Endothelial cell of umbilical vein (primary cell): Measurements from ENCODE around the gene ALKBH7. TPM values are rescaled to one million over a fixed set of nuclear protein-coding genes. Genes with fewer than 3 reads are reported as not detected.

Experiments used
- BruUV-seq: library from RNA; stranded (reverse); fragments of 400-500 nt; replicated peaks from 2 replicates; lab custom pipeline; 2021; lab: Mats Ljungman, UMichigan
- CTCF ChIA-PET: fragments of 300-600, 350-600 bp; sonication (Branson Sonifier 250); formaldehyde crosslinking; loops from one replicate; lab custom pipeline; 2021; ENCODE audit warnings: antibody characterized with exemption, inconsistent platforms; lab: Charles Lee
- POLR2A ChIA-PET: fragments of 300-600, 350-600 bp; sonication (Branson Sonifier 250); formaldehyde crosslinking; loops from one replicate; lab custom pipeline; 2021; ENCODE audit warnings: antibody characterized with exemption, inconsistent platforms; lab: Charles Lee
- DNase-seq: peaks from one replicate; pipeline ENCODE4 v3.0.0-alpha.2; 2011; ENCODE audit warnings: low read depth, low spot score
- FAIRE-seq: peaks from 2 replicates; lab custom pipeline; 2011; peaks lifted over from hg19 to GRCh38; lab: Jason Lieb, UNC
- H2AFZ ChIP-seq: 2 replicates; pipeline ENCODE4 v1.6.0; 2012; ENCODE audit warnings: low read depth, low read length, control low read depth, inconsistent platforms
- H3K27ac ChIP-seq: 2 replicates; pipeline ENCODE4 v1.5.1; 2011; ENCODE audit warnings: low read depth, mild to moderate bottlenecking, control low read depth, low read length, moderate library complexity; ENCODE audit not compliant: insufficient read depth
- H3K27me3 ChIP-seq, 2 experiments: 2 replicates each; pipeline versions ENCODE4 v1.6.0 to v1.6.1; 2011; ENCODE audit warnings: low read length in 2 of 2, mixed read lengths in 1 of 2; ENCODE audit not compliant: control insufficient read depth in 2 of 2, insufficient read depth in 2 of 2
- H3K36me3 ChIP-seq, 2 experiments: 2 replicates in 1 of 2; 3 replicates in 1 of 2; pipeline ENCODE4 v1.5.1; 2011; ENCODE audit warnings: low read length in 2 of 2, mild to moderate bottlenecking in 1 of 2, moderate library complexity in 1 of 2; ENCODE audit not compliant: control insufficient read depth in 2 of 2, insufficient read depth in 2 of 2; ENCODE audit errors: extremely low read depth in 1 of 2
- H3K4me1 ChIP-seq: 3 replicates; pipeline ENCODE4 v1.5.1; 2011; ENCODE audit warnings: mild to moderate bottlenecking, low read length; ENCODE audit not compliant: control insufficient read depth, insufficient read depth; ENCODE audit errors: extremely low read depth
- H3K4me2 ChIP-seq: 2 replicates; pipeline ENCODE4 v1.6.1; 2011; ENCODE audit warnings: low read length, control low read depth, mixed read lengths; ENCODE audit not compliant: insufficient read depth
- H3K4me3 ChIP-seq, 3 experiments: fragments of 200-600 bp in 1 of 3; sonication (generic), shearing (Covaris generic) in 1 of 3; replicated peaks in 1 of 3; 2 replicates each; pipeline ENCODE4 v1.5.1; 2011 to 2016; ENCODE audit warnings: control low read depth in 3 of 3, low read length in 3 of 3, mild to moderate bottlenecking in 2 of 3, inconsistent platforms in 1 of 3, low read depth in 1 of 3, moderate library complexity in 1 of 3; ENCODE audit not compliant: insufficient read depth in 1 of 3
- H3K79me2 ChIP-seq: 2 replicates; pipeline ENCODE4 v1.6.0; 2012; ENCODE audit warnings: low read length, inconsistent platforms; ENCODE audit not compliant: control insufficient read depth, insufficient read depth
- H3K9ac ChIP-seq: replicated peaks from 2 replicates; pipeline ENCODE3; 2011; ENCODE audit warnings: low read length, control low read depth; ENCODE audit not compliant: insufficient read depth; ENCODE audit errors: extremely low read depth
- H3K9me1 ChIP-seq: replicated peaks from 3 replicates; pipeline ENCODE4 v1.6.0; 2011; ENCODE audit warnings: mild to moderate bottlenecking, low read length; ENCODE audit not compliant: control insufficient read depth, insufficient read depth; ENCODE audit errors: extremely low read depth
- H3K9me3 ChIP-seq: replicated peaks from 2 replicates; pipeline ENCODE4 v1.5.1; 2012; ENCODE audit warnings: low read length, inconsistent platforms; ENCODE audit not compliant: control insufficient read depth, insufficient read depth
- H4K20me1 ChIP-seq: replicated peaks from 2 replicates; pipeline ENCODE3; 2011; ENCODE audit warnings: mild to moderate bottlenecking, low read length; ENCODE audit not compliant: control insufficient read depth, insufficient read depth; ENCODE audit errors: extremely low read depth
- EZH2 ChIP-seq: IDR thresholded peaks from 2 replicates; pipeline ENCODE4 v1.6.1; 2012; ENCODE audit warnings: borderline replicate concordance, low read depth, mild to moderate bottlenecking, moderate library complexity, low read length, inconsistent platforms; ENCODE audit not compliant: severe bottlenecking
- FOS ChIP-seq: IDR thresholded peaks from 2 replicates; pipeline ENCODE4 v1.6.1; 2011; ENCODE audit warnings: mild to moderate bottlenecking, low read length, moderate library complexity, borderline replicate concordance; ENCODE audit not compliant: insufficient read depth
- GATA2 ChIP-seq: IDR thresholded peaks from 2 replicates; pipeline ENCODE4 v1.7.0; 2011; ENCODE audit warnings: low read depth, mild to moderate bottlenecking, moderate library complexity, mixed read lengths, low read length; ENCODE audit not compliant: insufficient read length, insufficient read depth
- MYC ChIP-seq: IDR thresholded peaks from one replicate; pipeline ENCODE4 v1.6.1; 2011; ENCODE audit warnings: mild to moderate bottlenecking, low read depth, low read length
- POLR2A ChIP-seq: IDR thresholded peaks from 2 replicates; pipeline ENCODE4 v1.6.1; 2012; ENCODE audit warnings: low read depth, mild to moderate bottlenecking, control low read depth, low read length
- POLR2AphosphoS5 ChIP-seq: IDR thresholded peaks from 2 replicates; pipeline ENCODE4 v1.6.1; 2012; ENCODE audit warnings: low read depth, mild to moderate bottlenecking, control low read depth, low read length, moderate library complexity; ENCODE audit not compliant: insufficient read depth
- dilution Hi-C: fragments of 300-500 bp; cut with MboI; formaldehyde crosslinking; loops from one replicate; pipeline ENCODE4 v1.15.0; 2019; ENCODE audit warnings: low sequenced_read_pairs; ENCODE audit not compliant: extremely low pct_ligation_motif_present
- intact Hi-C: fragments of 100-400 bp; cut with micrococcal nuclease; formaldehyde crosslinking; loops from one replicate; pipeline ENCODE4 v1.10.0; 2022
- polyA plus RNA-seq, 4 experiments: library from polyadenylated mRNA; depleted of rRNA in 3 of 4; stranded (reverse) in 3 of 4; unstranded in 1 of 4; fragments of >200 nt; gene quantifications; 2 replicates each; pipeline versions ENCODE4 v1.2.1 to v1.2.3, GENCODE V29; 2011 to 2012; ENCODE audit warnings: missing spikeins in 1 of 4
- total RNA-seq: library from RNA; stranded (reverse); gene quantifications from 2 replicates; pipeline ENCODE4 v1.2.3, GENCODE V29; 2021
- TF ChIP-seq, protein P1 (sequence below), 2 donors: IDR thresholded peaks; 1 replicate in 1 of 2; 2 replicates in 1 of 2; pipeline ENCODE4 v1.5.1; 2011; ENCODE audit warnings: low read length in 2 of 2, mild to moderate bottlenecking in 2 of 2, moderate library complexity in 2 of 2, control low read depth in 1 of 2, inconsistent platforms in 1 of 2, low read depth in 1 of 2; ENCODE audit not compliant: insufficient read depth in 1 of 2; ENCODE audit errors: extremely low read depth in 1 of 2

The ALKBH7 gene
- total and polyA plus RNA-seq, 2 donors (not counting 3 experiments of a cell fraction or from before 2014, with no cell fraction given) = 48.8 to 59.4 TPM

DNA sequence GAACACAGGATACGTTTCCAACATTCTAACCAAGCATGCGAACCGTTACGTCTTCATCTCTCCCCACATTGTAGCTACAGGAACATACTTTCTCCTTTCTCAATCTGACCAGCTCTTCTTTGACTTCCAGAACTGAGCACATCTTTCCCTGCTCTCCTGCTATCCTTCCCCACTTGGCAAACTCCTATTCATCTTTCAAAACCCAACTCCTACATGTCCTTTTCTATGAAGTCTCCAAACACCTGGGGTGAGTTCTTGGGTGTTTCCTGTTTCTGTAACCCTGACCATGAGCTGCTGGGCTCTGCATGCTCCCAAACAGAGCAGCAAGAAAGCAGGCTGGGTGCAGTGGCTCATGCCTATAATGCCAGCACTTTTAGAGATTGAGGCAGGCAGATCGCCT, 45.8 kb upstream of the ALKBH7 start:
- dilution Hi-C loops (no loop called here), intact Hi-C loops (no loop called here)
- Histone ChIP-seq H3K9ac (no peak overlapping the region), H3K9me3 (no peaks in the 10 kb centered on the region), H3K79me2 (no peaks in the 10 kb centered on the region), H3K27ac (no peak overlapping the region), H3K9me1 (no peaks in the 10 kb centered on the region), H3K4me2 (no peak overlapping the region), H3K4me3 (no peak overlapping the region), H2AFZ (no peak overlapping the region), H4K20me1 (no peaks in the 10 kb centered on the region), H3K27me3 (peaks cover 0 to 2% of the 10 kb centered on the region in 2 experiments), H3K4me1 (no peaks in the 10 kb centered on the region), H3K36me3 (no peaks in the 10 kb centered on the region)
- DNase-seq = no peak
- no peak for FAIRE-seq
- no peak for TF ChIP-seq GATA2
- no peak for TF ChIP-seq FOS
- no peak for TF ChIP-seq POLR2AphosphoS5
- POLR2A ChIA-PET = no interaction called here
- CTCF ChIA-PET = interaction anchor here (0.6 to 1.8 kb wide), 4 partner anchors 11 to 304 kb away, joined by 3 to 6 read pairs (median 4); no protein-coding TSS in a partner anchor
- no TSS peak for BruUV-seq

DNA sequence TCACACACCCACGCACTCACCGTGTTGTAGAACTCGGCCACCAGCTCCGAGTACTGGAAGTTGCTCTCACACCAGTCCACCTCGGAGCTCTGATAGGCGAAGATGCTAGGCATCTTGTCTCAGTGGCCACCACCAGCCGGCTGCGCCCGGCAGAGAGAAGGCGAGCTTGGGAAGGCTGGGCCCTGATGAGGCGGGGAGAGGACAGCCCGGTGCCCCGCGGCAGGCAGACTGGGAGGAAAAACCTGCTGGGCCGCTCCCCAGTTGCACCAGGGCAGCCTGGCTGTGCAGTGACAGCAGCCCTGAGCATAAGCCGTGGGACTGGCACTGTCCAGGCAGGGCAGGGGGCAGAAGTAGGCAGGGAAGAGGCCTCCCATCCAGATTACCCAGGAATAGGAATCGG, 39.2 kb upstream of the ALKBH7 start, which contains the start of gene ACER1:
Gene ACER1, minus strand, starts transcription at position 174 of the 400 bp plus-strand sequence. Its CDS starts 61 bp downstream, at position 113.
- H3K9me1 ChIP-seq = no peaks in the 10 kb centered on the region
- FAIRE-seq (no peak), DNase-seq (no peak)
- TF ChIP-seq FOS = no peak
- TF ChIP-seq POLR2A = no peak
- TF ChIP-seq, protein P1, sequence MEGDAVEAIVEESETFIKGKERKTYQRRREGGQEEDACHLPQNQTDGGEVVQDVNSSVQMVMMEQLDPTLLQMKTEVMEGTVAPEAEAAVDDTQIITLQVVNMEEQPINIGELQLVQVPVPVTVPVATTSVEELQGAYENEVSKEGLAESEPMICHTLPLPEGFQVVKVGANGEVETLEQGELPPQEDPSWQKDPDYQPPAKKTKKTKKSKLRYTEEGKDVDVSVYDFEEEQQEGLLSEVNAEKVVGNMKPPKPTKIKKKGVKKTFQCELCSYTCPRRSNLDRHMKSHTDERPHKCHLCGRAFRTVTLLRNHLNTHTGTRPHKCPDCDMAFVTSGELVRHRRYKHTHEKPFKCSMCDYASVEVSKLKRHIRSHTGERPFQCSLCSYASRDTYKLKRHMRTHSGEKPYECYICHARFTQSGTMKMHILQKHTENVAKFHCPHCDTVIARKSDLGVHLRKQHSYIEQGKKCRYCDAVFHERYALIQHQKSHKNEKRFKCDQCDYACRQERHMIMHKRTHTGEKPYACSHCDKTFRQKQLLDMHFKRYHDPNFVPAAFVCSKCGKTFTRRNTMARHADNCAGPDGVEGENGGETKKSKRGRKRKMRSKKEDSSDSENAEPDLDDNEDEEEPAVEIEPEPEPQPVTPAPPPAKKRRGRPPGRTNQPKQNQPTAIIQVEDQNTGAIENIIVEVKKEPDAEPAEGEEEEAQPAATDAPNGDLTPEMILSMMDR (IDR thresholded peaks at IDR 0.05; ENCODE audit: extremely low read depth in 1 of 2, insufficient read depth in 1 of 2, low read depth in 1 of 2, low read length in 2 of 2) = no peak
- TF ChIP-seq EZH2 = no peak
- TF ChIP-seq MYC = no peak
- no peaks in the 10 kb centered on the region for H3K36me3 ChIP-seq
- no peak within 1 kb of the TSS for H2AFZ ChIP-seq
- POLR2A ChIA-PET = no interaction called here
- H3K4me1 ChIP-seq = no peaks in the 10 kb centered on the region
- peaks cover 0 to 2% of the 10 kb centered on the region in 2 experiments for H3K27me3 ChIP-seq
- H3K4me2 ChIP-seq = no peak within 1 kb of the TSS
- H3K9ac ChIP-seq = no peak within 1 kb of the TSS
- CTCF ChIA-PET = interaction anchor here (1.5 kb wide), 1 partner anchor 207 kb away, joined by 6 read pairs; no protein-coding TSS in a partner anchor
- intact Hi-C loops = no loop called here
- BruUV-seq = no TSS peak
- no peak within 1 kb of the TSS for H3K27ac ChIP-seq
- dilution Hi-C loops = no loop called here
- H4K20me1 ChIP-seq = no peaks in the 10 kb centered on the region
- no peaks in the 10 kb centered on the region for H3K9me3 ChIP-seq
- no peak within 1 kb of the TSS for H3K4me3 ChIP-seq
- no peaks in the 10 kb centered on the region for H3K79me2 ChIP-seq
